ENCODE measurements around the gene COL28A1. TPM values are rescaled to one million over a fixed set of nuclear protein-coding genes. Genes with fewer than 3 reads are reported as not detected.

COL28A1 gene
- total and polyA plus RNA-seq, 2 of the 13 experiments (the other 11 are each of a cell fraction or from before 2014, with no cell fraction given) = 0.07 to 0.15 TPM

- 0 out of 2 replicates have a peak, but pooled peaks have one; percentile 24 for TF ChIP-seq HDAC2 (CRISPR knock-in tag; IDR thresholded peaks at IDR 0.05)
- TF ChIP-seq TCF7 (IDR thresholded peaks at IDR 0.05; ENCODE audit: low read depth) = peak; percentile 70
- TF ChIP-seq TEAD3 (CRISPR knock-in tag; optimal IDR thresholded peaks at IDR 0.05; ENCODE audit: borderline replicate concordance) = peak; percentile 60
- no peak for TF ChIP-seq E2F1 (CRISPR knock-in tag; IDR thresholded peaks at IDR 0.05)
- TF ChIP-seq MED1 (CRISPR knock-in tag; IDR thresholded peaks at IDR 0.05) = 0 out of 2 replicates have a peak, but pooled peaks have one; percentile 25
- TF ChIP-seq SOX13 (IDR thresholded peaks at IDR 0.05) = 0 out of 2 replicates have a peak, but pooled peaks have one; percentile 14
- peak in 1 of 2 experiments; percentile 89; a peak in 2 of 4 replicates for TF ChIP-seq SOX13 (CRISPR knock-in tag; conservative IDR thresholded peaks at IDR 0.05 in 1 of 2, IDR thresholded peaks at IDR 0.05 in 1 of 2)
- TF ChIP-seq ARID3A (IDR thresholded peaks at IDR 0.05; ENCODE audit: low read depth, low read length) = 0 out of 2 replicates have a peak, but pooled peaks have one; percentile 47
- no peak for TF ChIP-seq HNRNPH1 (optimal IDR thresholded peaks at IDR 0.05; ENCODE audit: low read depth, low read length)
- peak; percentile 85 for TF ChIP-seq CEBPB (IDR thresholded peaks at IDR 0.05; ENCODE audit: borderline replicate concordance, low read depth, low read length)
- 0 out of 2 replicates have a peak, but pooled peaks have one; percentile 18 for TF ChIP-seq FOXP4 (CRISPR knock-in tag; IDR thresholded peaks at IDR 0.05)
- peak; percentile 31; the same call in 1 of the 2 replicates for TF ChIP-seq NR2C2 (CRISPR knock-in tag; IDR thresholded peaks at IDR 0.05; ENCODE audit: borderline replicate concordance)
- no peak for TF ChIP-seq ZNF839 (CRISPR knock-in tag; IDR thresholded peaks at IDR 0.05; ENCODE audit: borderline replicate concordance)
- TF ChIP-seq NONO (IDR thresholded peaks at IDR 0.05) = no peak
- TF ChIP-seq NONO (CRISPR knock-in tag; conservative IDR thresholded peaks at IDR 0.05) = no peak
- no peak for TF ChIP-seq ZNF577 (CRISPR knock-in tag; IDR thresholded peaks at IDR 0.05; ENCODE audit: borderline replicate concordance, low read depth)
- peak; percentile 69 for TF ChIP-seq NR2F6 (IDR thresholded peaks at IDR 0.05)
- TF ChIP-seq NR2F6 (CRISPR knock-in tag; IDR thresholded peaks at IDR 0.05) = peak; percentile 62
- peak; percentile 50; the same call in 1 of the 2 replicates for TF ChIP-seq FOXO1 (CRISPR knock-in tag; IDR thresholded peaks at IDR 0.05)
- TF ChIP-seq TRIM24 (CRISPR knock-in tag; IDR thresholded peaks at IDR 0.05) = 0 out of 2 replicates have a peak, but pooled peaks have one; percentile 47
- TF ChIP-seq MIXL1 (CRISPR knock-in tag; IDR thresholded peaks at IDR 0.05) = peak; percentile 76
- TF ChIP-seq NCOA2 (CRISPR knock-in tag; IDR thresholded peaks at IDR 0.05) = peak; percentile 84
Measured at GRCh38 chr7:7499892-7500291, 35.8 kb downstream of the COL28A1 start (continued).

Data from HepG2 (cell line).